ENCODE measurements around the gene OR52B2. TPM values are rescaled to one million over a fixed set of nuclear protein-coding genes. Genes with fewer than 3 reads are reported as not detected.

The OR52B2 gene
- not detected for polyA plus RNA-seq (2013, experiment 1 of 2; ENCODE audit: insufficient read length)
- not detected for polyA plus RNA-seq (2013, experiment 2 of 2; ENCODE audit: insufficient read length)

DNA sequence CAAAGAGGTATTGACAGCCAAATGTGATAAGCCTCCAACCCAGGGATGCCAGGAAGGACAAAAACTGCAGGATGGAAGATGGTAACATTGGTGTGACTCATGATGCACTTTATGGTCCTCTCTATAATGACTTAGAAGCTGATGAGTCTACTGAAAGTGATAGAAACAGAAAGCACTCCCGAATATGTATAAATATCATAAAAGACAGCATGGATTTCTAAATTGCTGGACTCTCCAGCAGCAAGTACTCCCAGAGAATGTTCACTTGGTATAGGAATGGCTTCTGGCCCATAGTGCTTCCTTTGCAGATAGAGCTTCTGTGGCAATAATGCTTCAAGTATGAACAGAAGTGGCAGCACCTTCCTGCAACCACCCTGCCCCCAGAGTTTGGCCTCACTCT lies at the start of gene OR52B2:
Gene OR52B2 (minus strand): TSS at position 101 of the 400 bp plus-strand sequence. CDS start 0 bp downstream, at position 101.
- no peak for DNase-seq

DNA sequence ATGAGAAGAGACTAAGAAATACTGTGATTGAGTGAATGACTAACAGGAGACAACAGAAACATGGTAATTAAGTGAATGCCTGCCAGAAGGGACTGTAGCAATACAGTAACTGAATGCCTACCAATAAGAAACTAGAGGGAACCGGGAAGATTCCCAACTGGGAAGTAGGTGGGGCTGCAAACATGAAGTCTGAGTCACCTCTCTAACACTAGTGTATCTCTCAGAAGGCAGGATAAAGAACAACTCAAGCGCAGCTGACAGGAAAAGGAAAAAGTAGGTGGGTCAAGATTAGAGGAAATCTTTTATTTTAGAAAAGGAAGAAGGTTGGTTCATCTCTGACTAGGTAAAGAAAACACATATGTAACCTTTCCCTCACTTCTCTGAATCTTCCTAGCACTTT lies 49.2 kb upstream of the OR52B2 start:
- peak; percentile 82 for DNase-seq

DNA sequence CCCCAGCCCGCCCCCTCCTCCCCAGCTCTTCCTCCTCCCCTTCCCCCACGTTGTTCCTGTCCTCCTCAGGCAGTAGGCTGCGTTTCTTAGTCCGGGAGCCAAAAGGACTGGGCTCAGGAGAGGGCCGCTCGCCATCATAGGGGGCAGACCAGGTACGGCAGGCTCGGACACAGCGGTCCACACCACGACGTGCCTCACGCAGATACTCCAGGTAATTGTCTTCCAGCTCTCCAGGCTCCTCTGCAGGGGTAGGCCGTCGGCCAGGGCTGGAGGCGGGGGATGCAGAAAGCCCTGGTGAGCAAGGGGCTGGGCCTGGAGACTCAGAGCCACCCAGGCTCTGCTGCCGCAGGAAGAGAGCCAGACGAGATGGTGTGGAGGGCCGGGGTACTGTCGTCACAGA lies 47.6 kb upstream of the OR52B2 start:
- no peak for DNase-seq

DNA sequence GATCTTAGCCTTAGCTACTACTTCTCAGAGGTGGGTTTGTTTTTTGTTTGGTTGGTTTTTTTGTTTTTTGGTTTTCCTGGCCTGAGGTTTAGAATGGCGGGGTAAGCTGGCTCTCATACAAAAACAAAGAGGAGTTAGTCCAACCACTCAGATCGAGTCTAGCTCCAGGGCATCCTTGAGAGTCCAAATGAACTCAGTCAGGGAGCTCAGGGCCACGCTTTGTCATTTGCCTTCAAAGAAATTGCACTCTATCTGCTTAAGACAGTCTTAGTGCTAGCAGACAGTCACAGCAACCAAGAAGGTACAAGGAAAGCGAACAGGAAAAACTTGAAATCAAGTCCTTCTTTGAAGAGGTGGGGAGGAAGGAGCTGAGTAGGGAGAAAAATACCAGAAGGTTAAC lies 46.4 kb upstream of the OR52B2 start:
- no peak for DNase-seq

DNA sequence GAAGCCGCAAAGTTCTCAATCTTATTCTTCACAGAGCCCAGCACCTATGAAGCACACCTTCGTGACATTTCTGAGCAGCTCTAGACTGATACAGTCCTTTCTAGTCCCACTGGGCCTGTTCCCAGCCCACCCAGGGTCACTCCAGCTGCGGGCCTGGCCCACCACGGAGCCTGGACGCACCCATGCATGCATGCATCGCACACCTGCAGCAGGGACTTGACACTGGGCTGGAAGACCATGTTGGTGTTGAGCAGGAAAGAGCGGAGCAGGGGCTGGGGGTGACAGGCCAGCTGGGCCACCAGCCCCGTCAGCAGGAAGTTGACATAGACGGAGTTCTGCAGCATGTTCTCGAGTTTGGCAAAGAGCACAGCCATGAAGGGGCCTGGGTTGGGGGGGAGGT lies 44.4 kb upstream of the OR52B2 start:
- no peak for DNase-seq

DNA sequence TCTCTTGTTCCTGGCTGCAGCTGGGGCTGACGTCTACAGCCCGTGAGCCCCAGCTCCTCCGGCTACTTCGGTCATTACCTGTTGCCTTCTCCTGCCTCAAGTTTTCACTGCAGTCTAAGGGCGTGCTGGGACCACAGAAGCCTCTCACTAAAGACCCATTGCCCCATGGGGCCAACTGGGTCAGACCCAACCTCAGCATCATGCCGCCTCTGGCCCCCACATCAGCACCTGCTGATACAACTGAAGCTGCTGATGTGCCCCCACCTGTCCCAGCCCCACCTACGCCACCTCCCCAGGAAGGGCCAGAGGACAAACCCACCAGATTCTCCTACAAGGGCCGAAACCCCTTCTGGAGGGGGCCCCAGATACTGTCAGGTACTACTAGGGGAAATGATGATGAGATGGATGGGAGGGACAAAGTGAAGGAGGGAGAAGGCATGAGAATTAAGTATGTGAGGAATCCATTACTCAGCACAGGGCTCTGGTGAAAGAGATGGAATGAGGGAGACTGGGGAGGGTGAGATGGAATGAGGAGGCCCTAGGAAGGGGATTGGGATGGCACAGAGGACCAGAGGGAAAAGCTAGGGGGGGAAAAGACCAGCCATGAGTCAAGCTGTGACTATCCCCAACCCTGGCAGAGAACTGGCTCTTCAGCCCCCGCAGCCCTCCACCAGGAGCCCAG lies 40.3 kb upstream of the OR52B2 start:
- peak; percentile 68 for DNase-seq

DNA sequence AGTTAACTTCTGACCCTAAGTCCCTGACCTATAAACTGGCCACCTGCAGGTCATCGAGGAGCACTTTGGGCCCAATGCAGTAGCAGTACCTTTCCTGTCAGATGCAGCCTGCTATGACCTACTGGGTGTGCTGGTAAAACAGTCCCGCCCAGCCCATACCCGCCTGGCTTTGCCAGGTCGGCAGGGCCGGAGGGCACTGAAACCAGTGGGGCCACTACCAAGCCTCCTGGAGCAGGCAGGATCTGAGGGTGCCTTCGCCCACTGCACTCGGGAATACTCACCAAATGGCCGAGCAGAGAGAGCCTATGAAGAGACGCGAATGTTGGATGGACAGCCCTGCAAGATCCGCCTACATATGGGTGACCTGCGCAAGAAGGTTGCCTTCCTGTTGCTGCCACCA lies 39.7 kb upstream of the OR52B2 start:
- DNase-seq = no peak

DNA sequence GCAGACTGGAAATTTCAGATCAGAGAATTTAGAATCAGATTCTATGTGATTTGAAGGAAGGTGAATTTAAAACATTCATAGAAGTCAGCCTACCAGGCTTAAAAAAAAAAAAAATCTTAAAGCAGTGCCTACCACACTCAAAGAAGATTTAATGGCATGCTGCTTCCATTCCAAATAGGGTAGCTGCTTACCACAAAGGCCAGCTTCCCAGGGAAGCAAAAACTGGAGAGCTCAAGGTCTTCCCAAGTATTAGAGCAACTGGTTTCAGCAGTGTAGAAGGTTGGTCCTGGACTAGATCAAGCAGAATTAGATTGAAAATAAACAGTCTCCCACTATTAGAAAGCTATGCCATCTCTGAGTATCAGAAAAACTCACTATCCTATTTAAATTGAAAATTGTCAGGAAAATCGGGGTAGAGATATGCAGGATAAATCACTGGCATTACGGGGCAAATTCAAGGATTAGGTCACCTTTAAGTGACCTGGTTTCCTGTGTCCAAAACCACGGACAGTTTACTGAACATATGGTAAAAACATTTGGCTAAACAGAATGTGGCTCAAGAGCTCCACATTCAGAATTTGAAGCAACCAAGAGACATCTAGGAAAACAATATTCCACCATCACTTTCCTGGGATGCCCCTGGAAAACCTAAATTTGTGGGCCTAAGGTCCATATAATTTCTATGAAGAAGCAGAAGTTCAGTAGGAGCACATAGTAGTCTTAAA lies 36.5 kb upstream of the OR52B2 start:
- no peak for DNase-seq

DNA sequence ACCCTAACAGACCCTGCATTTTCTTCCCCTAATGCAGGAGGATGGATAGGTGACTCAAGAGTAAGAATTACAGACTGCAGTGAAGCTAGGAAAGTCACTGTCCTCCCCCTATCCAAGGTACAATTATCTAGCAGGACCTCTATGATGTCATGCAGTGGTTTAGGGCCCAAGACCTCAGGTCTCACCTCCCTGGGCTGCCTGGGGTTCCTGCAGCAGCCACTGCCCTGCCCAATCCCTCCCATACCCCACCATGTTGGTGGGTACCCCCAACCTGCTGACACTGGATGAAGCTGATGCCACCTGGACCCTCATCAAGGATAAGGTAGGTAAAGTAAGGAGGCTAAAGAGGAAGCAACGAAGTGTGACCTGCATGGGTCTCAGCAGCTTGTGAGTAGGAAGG lies 35.2 kb upstream of the OR52B2 start, which contains the start of gene C11orf42:
Gene C11orf42 (plus strand): TSS at position 192 of the 400 bp plus-strand sequence. CDS start 59 bp downstream, at position 251.
- no peak for DNase-seq

DNA sequence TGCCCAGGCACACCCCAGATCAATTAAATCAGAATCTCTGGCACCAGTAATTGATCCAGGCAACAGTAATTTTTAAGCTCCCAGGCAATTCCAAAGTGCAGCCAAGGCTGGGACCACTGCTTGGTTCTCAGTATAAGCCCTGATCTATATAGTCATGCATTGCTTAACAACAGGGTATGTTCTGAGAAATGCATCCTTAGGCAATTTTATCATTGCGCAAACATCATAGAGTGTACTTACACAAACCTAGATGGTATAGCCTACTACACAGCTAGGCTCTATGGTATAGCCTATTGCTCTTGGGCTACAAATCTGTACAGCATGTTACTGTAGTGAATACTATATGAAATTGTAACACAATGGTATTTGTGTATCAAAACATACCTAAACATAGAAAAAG lies 34.6 kb upstream of the OR52B2 start:
- DNase-seq = peak; percentile 20

DNA sequence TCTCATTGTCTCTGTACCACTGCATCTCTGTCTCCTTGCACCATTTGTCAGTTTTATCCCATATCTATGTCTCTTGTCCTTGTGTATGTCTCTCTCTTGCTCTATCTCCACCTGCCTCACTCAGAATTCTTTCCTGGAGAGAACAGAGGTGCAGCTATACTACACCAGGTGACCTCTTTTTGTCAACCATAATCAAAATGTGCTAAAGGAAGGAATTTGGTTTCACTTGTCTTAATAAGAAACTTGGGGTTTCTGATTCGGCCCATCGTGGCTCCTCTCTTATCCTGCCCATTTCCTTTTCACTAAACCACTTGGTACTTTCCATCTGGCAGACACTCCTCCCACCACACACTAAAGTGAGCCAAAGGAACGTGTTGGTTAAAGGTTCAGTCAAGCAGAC lies 33.2 kb upstream of the OR52B2 start:
- no peak for DNase-seq

DNA sequence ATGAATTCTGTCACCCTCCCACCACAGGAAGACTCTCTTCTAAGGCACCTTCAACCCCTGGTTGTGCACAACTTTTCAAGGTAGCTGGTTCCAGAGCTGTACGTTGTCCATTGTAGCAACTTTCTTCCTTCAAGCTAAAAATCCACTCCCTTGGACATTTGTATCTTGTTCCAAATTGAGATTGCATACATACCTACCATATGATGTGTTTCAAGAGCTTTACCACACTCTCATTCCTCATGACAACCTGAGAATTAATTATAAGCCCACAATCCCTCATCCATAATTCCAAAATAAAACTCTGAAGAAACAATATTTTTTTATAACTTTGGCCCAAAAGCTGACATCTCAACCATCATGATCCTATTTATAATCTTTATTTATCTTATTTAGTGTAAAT lies 31.9 kb upstream of the OR52B2 start:
- peak; percentile 56 for DNase-seq

DNA sequence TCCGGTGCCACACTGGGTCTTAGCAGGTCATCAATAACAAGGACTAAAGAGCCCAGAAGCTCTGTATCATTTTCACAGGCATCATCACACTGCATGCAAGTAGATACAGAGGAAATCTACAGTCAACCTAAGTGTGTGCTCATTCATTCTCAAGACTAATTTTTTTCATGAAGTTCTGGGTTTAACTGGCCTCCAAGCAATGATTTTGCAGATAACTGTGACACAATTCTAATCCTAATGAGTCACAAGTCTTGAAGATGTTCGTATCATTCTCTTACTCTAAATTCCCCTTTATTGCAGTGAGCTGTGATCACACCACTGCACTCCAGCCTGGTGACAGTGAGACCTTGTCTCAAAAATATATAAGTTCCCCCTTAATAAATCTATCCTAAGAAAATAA lies 31.4 kb upstream of the OR52B2 start:
- peak; percentile 49 for DNase-seq

DNA sequence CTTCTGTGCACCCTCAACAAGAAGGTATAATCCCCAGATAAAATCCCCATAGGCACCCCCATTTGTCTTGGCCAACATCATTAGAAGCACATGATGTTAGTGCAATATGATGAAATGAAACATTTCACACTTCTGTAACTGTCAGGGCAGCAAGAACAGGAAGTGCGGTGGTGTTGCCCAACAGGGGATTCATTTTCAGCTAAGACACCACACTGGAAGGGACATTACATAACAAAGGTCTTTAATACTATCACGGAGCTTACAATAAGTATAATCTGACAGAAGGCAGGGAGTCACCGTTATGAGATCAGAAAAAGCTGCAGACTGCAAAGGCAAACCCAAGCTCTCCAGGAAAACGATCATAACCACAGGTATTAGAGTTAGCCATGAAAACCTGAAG lies 30.8 kb upstream of the OR52B2 start:
- DNase-seq = peak; percentile 6

DNA sequence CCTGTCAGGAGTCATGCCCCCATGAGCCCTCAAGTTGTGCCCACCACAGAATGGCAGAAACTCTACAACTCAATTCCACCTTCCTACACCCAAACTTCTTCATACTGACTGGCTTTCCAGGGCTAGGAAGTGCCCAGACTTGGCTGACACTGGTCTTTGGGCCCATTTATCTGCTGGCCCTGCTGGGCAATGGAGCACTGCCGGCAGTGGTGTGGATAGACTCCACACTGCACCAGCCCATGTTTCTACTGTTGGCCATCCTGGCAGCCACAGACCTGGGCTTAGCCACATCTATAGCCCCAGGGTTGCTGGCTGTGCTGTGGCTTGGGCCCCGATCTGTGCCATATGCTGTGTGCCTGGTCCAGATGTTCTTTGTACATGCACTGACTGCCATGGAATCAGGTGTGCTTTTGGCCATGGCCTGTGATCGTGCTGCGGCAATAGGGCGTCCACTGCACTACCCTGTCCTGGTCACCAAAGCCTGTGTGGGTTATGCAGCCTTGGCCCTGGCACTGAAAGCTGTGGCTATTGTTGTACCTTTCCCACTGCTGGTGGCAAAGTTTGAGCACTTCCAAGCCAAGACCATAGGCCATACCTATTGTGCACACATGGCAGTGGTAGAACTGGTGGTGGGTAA lies 29.2 kb upstream of the OR52B2 start, which contains the start of gene OR52W1:
Gene OR52W1 (plus strand): TSS at position 51 of the 637 bp plus-strand sequence. CDS start 0 bp downstream, at position 51.
- no peak for DNase-seq

DNA sequence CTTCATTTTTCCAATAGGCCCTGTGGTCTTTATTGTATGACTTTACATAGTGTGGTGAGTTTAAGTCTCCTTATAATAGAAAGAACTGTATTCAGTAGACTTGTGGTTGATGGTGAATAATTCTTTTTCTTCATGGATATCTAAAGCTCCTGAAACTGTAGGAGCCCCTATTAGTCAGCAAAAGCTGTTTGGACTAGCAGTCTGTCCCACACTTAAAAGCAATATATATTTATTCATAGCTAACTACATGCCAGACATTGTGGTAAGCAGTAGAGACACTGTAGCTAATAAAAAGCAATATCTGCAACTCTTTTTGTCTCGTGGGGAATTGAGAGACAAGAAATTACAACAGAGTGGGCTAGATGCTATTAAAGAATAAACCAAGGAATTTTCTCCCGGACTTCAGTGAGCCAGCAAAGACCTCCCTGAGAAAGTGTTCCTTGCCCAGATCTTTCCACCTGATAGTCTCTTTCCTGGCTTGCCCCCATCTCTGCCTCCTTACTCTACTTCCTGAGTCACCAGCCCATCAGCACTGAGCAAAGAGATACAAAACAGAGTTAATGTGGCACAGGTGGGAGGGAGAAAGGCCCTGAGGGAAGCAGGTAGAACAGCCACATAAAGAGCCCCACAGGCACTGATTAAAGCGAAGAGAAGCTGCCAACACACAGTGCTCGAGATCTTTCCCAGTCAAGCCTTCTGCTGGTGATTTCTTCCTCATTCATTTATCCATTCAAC lies 27.5 kb upstream of the OR52B2 start:
- peak; percentile 30 for DNase-seq

DNA sequence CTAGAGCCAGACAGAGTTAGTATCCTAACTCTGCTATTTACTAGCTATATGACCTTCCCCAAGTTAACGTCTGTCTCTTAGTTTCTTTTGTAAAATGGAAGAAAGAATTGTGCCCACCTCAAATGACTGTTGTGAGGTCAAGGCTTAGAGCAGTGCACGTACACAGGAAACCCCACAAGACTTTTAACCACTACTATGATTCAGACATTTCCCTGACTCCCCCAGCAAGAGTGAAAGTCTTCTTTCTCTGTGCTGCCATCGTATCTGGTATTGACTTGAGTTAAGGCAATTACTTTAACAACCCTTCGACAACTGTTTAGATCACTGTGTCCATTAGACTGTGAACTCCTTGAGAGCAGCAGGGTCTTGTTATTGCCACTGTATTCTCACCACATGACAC lies 26.3 kb upstream of the OR52B2 start:
- no peak for DNase-seq

DNA sequence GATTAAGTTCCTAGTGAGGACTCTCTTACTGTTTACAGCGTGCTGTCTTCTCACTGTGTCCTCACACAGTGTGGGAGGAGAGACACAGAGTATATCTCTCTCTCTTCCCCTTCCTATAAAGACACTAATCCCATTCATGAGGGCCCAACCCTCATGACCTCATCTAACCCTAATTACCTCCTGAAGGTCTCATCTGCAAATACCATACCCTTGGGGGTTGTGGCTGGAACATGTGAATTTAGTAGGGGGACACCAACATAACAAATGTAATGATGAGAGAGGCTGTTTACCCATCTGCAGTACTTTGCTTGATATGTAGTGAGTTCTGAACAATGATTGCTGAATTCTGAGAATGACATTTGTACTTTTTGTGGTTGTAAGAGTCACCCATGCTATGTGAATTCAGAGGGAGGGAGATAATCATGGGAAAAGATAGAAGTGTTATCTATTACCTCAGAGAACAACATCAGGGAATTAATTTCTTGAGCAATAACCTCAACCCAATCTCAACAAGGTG lies 24.0 kb upstream of the OR52B2 start:
- DNase-seq = no peak

DNA sequence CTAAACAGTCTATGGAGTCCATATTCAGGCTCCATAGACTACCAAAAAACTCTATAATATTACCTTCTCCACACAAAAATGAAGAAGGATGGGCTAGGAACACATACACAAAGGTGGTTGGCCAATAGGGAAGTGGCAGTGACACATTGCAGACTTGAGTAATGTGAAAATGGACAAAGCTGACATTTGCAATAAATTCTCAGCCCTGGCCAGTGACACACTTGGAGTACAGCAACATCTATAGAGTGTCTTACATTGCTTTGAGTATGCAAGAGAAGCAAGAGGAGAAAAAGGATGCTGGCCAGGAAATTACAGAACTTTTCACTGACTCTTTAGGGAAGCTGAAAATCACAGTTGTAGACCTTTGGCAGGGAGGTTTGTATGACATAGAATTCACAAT lies 21.6 kb upstream of the OR52B2 start:
- no peak for DNase-seq

DNA sequence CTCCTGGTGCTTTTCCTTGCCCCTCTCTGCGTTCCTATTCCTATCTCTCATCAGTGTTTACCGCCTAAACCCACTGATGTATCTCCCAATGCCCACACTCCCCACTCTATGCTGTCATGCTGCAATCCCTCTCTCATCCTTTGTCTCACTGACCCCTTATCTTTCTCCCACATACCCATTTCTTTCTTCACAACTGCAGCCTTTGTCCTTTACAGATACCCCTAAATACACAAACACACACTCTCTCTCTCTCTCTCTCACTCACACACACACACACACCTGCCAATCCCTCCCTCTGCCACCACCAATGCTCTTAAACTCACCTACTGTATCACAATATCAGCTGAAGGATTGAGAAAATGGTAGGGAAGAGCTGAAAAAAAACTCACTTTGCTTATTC lies 5.3 kb upstream of the OR52B2 start:
- no peak for DNase-seq

DNA sequence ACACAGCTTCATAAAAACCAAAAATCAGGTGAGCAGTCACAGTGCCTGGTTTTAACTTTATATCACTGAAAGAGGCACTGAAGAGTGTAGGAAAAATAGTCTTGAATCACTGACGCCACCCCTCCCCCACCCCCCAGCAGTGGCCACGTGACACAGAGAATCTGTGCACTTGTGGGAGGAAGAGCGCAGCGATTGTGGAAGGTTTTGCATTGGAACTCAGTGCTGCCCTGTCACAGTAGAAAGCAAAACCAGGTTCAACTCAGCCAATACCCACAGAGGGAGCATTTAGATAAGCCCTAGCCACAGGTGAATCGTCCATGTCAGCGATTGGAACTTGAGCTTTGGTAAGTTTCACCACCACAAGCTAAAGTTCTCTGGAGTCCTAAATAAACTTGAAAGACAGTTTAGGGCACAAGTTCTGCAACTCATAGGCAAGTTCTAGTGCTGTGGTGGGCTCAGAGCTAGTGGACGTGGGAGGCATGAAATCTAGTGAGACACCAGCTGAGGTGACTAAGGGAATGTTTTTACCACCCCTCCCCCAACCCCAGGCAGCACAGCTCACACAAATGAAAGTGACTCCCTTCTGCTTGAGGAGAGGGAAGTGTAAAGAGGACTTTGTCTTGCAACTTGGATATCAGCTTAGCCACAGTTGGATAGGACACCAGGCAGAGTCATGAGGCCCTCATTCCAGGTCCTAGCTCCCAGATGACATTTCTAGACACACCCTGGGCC lies 13.3 kb downstream of the OR52B2 start:
- no peak for DNase-seq

DNA sequence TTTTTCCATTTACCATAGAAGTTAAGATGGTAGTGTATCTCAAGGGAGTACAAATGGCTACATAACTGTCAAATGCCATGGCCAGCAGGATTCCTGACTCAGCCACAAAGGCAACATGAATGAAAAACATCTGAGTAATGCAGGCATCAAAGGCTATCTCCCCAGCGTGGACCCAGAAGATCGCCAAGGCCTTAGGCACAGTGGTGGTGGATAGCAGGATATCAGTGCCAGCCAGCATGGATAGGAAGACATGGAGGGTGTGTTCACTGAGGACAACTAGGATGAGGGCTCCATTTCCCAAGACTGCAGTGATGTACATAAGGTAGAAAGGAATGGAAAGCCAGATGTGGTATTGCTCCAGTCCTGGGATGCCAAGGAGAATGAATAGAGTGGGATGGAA lies 18.0 kb downstream of the OR52B2 start:
- no peak for DNase-seq
